ENCODE measurements around the gene FRMD4B. TPM values are rescaled to one million over a fixed set of nuclear protein-coding genes. Genes with fewer than 3 reads are reported as not detected.

The FRMD4B gene
- total and polyA plus RNA-seq, 4 donors, result 16.6 to 96.4 (median 39.0) TPM

GRCh38 chr3:69161587-69162307 lies 224.1 kb downstream of the FRMD4B start:
- H3K27me3 ChIP-seq (ENCODE audit: control insufficient read depth in 3 of 3, insufficient read depth in 3 of 3, low read length in 2 of 3), result no peaks in the 10 kb centered on the region
- no peaks in the 10 kb centered on the region for H3K9me3 ChIP-seq (ENCODE audit: control insufficient read depth in 4 of 4, insufficient read depth in 3 of 4, low read length in 3 of 4)
- peak; percentile 26 to 76 (median 74) for DNase-seq
- H3K36me3 ChIP-seq (ENCODE audit: control insufficient read depth in 4 of 4, insufficient read depth in 4 of 4, low read length in 4 of 4), result no peaks in the 10 kb centered on the region
- H3K4me3 ChIP-seq, result no peak overlapping the region
- WGBS, 2 donors, result 35 to 39% methylated on average over 5 of the region's 5 CpGs
- H3K27ac ChIP-seq (ENCODE audit: low read depth in 1 of 2, low read length in 1 of 2), result no peak overlapping the region
- H3K4me1 ChIP-seq (ENCODE audit: control insufficient read depth in 5 of 5, insufficient read depth in 5 of 5, low read length in 5 of 5), result no peaks in the 10 kb centered on the region
- TF ChIP-seq CTCF (IDR thresholded peaks at IDR 0.05; ENCODE audit: control extremely low read depth, extremely low read depth), result peak; percentile 97
- ATAC-seq (ENCODE audit: insufficient read depth, low FRiP score), result peak; percentile 79
- H3K9ac ChIP-seq (ENCODE audit: insufficient read depth in 1 of 2, low read length in 2 of 2), result no peak overlapping the region

DNA sequence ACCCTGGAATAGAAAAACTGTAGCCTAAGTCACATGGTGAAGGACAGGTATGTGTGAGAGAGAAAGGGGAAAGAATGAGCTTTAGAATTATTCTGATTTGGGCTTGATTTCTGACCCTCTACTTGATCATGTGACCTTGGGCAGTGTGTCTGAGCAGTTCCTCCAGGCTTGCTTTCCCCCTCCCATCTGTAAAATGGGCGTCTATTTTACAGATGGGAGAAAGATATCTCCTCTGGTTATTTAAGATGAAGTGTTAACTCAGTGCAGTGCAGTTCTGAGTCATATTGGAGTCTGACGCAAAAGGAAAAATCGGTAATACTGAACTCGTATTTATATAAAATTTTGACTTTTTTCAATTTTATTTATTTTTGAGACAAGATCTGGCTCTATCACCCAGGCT lies 225.4 kb downstream of the FRMD4B start:
- Histone ChIP-seq H3K4me3 (no peak overlapping the region), H3K4me1 (ENCODE audit: control insufficient read depth in 5 of 5, insufficient read depth in 5 of 5, low read length in 5 of 5) (no peaks in the 10 kb centered on the region), H3K27ac (ENCODE audit: low read depth in 1 of 2, low read length in 1 of 2) (no peak overlapping the region), H3K27me3 (ENCODE audit: control insufficient read depth in 3 of 3, insufficient read depth in 3 of 3, low read length in 2 of 3) (no peaks in the 10 kb centered on the region), H3K9ac (ENCODE audit: insufficient read depth in 1 of 2, low read length in 2 of 2) (no peak overlapping the region), H3K36me3 (ENCODE audit: control insufficient read depth in 4 of 4, insufficient read depth in 4 of 4, low read length in 4 of 4) (no peaks in the 10 kb centered on the region), H3K9me3 (ENCODE audit: control insufficient read depth in 4 of 4, insufficient read depth in 3 of 4, low read length in 3 of 4) (no peaks in the 10 kb centered on the region)
- no peak for DNase-seq
- WGBS, 2 donors, result 88 to 90% methylated on average over 4 of the region's 4 CpGs
- no peak for ATAC-seq (ENCODE audit: insufficient read depth, low FRiP score)
- TF ChIP-seq CTCF (IDR thresholded peaks at IDR 0.05; ENCODE audit: control extremely low read depth, extremely low read depth), result no peak

- H3K4me3 ChIP-seq, result no peak overlapping the region
- no peak overlapping the region for H3K9ac ChIP-seq (ENCODE audit: insufficient read depth in 1 of 2, low read length in 2 of 2)
- DNase-seq (no peak), ATAC-seq (ENCODE audit: insufficient read depth, low FRiP score) (no peak)
- no peak overlapping the region for H3K27ac ChIP-seq (ENCODE audit: low read depth in 1 of 2, low read length in 1 of 2)
- 94 to 95% methylated on average over 2 of the region's 2 CpGs for WGBS, 2 donors
- no peaks in the 10 kb centered on the region for H3K4me1 ChIP-seq (ENCODE audit: control insufficient read depth in 5 of 5, insufficient read depth in 5 of 5, low read length in 5 of 5)
- H3K9me3 ChIP-seq (ENCODE audit: control insufficient read depth in 4 of 4, insufficient read depth in 3 of 4, low read length in 3 of 4), result no peaks in the 10 kb centered on the region
- no peak for TF ChIP-seq CTCF (IDR thresholded peaks at IDR 0.05; ENCODE audit: control extremely low read depth, extremely low read depth)
- no peaks in the 10 kb centered on the region for H3K36me3 ChIP-seq (ENCODE audit: control insufficient read depth in 4 of 4, insufficient read depth in 4 of 4, low read length in 4 of 4)
- H3K27me3 ChIP-seq (ENCODE audit: control insufficient read depth in 3 of 3, insufficient read depth in 3 of 3, low read length in 2 of 3), result no peaks in the 10 kb centered on the region
Observed at GRCh38 chr3:69160107-69160506, 225.8 kb downstream of the FRMD4B start.

- H3K36me3 ChIP-seq (ENCODE audit: control insufficient read depth in 4 of 4, insufficient read depth in 4 of 4, low read length in 4 of 4), result no peaks in the 10 kb centered on the region
- no peak for TF ChIP-seq CTCF (IDR thresholded peaks at IDR 0.05; ENCODE audit: control extremely low read depth, extremely low read depth)
- ATAC-seq (ENCODE audit: insufficient read depth, low FRiP score), result no peak
- WGBS, 2 donors, result 87 to 89% methylated on average over 3 of the region's 3 CpGs
- no peaks in the 10 kb centered on the region for H3K9me3 ChIP-seq (ENCODE audit: control insufficient read depth in 4 of 4, insufficient read depth in 3 of 4, low read length in 3 of 4)
- no peak for DNase-seq
- H3K27ac ChIP-seq (ENCODE audit: low read depth in 1 of 2, low read length in 1 of 2), result no peak overlapping the region
- no peak overlapping the region for H3K4me3 ChIP-seq
- H3K9ac ChIP-seq (ENCODE audit: insufficient read depth in 1 of 2, low read length in 2 of 2), result no peak overlapping the region
- no peaks in the 10 kb centered on the region for H3K27me3 ChIP-seq (ENCODE audit: control insufficient read depth in 3 of 3, insufficient read depth in 3 of 3, low read length in 2 of 3)
- H3K4me1 ChIP-seq (ENCODE audit: control insufficient read depth in 5 of 5, insufficient read depth in 5 of 5, low read length in 5 of 5), result no peaks in the 10 kb centered on the region
Observed at GRCh38 chr3:69149586-69149985, 236.3 kb downstream of the FRMD4B start.
